ENCODE measurements around the gene IFNA5. TPM values are rescaled to one million over a fixed set of nuclear protein-coding genes. Genes with fewer than 3 reads are reported as not detected.
A peak's percentile ranks its signal among the peaks of the same experiment; 100 is the strongest.

IFNA5 gene
- total and polyA plus RNA-seq, 2 of the 13 experiments (the other 11 are each of a cell fraction or from before 2014, with no cell fraction given) = not detected

- Histone ChIP-seq H4K20me1 (ENCODE audit: insufficient read depth, low read length) (no peaks in the 10 kb centered on the region), H3K9ac (ENCODE audit: insufficient read depth, low read depth, low read length) (no peak overlapping the region), H3K27ac (ENCODE audit: extremely low read length, insufficient read depth, low read length) (no peak overlapping the region), H3K36me3 (replicated peaks in 1 of 2; ENCODE audit: control insufficient read depth in 1 of 2, insufficient read depth in 2 of 2, low read length in 2 of 2) (no peaks in the 10 kb centered on the region), H3K4me2 (ENCODE audit: low read depth, low read length) (no peak overlapping the region), H2AFZ (ENCODE audit: low read length) (no peak overlapping the region), H3K9me3 (ENCODE audit: low read length) (no peaks in the 10 kb centered on the region), H3K27me3 (ENCODE audit: control insufficient read depth in 1 of 2, insufficient read depth in 2 of 2, low read length in 2 of 2) (no peaks in the 10 kb centered on the region), H3K4me1 (ENCODE audit: insufficient read depth, low read length) (no peaks in the 10 kb centered on the region), H3K4me3 (replicated peaks in 1 of 3; ENCODE audit: insufficient read depth in 1 of 3, low read depth in 2 of 3, low read length in 3 of 3) (no peak overlapping the region), H3K79me2 (ENCODE audit: insufficient read depth, low read length) (no peaks in the 10 kb centered on the region)
- POLR2A ChIA-PET = no interaction called here
- no TSS peak for BruUV-seq (replicated peaks)
- TF ChIP-seq CENPBD1 (CRISPR knock-in tag; IDR thresholded peaks at IDR 0.05; ENCODE audit: borderline replicate concordance, low read depth) = no peak
- TF ChIP-seq ZNF296 (CRISPR knock-in tag; conservative IDR thresholded peaks at IDR 0.05) = no peak
- peak; percentile 99 for TF ChIP-seq MNT (IDR thresholded peaks at IDR 0.05)
- no peak for DNase-seq (ENCODE audit: low spot score)
- CTCF ChIA-PET (ENCODE audit: low intra/inter-chr PET ratio, low total read pairs) = no interaction called here
- ATAC-seq = no peak
- intact Hi-C loops (cut with micrococcal nuclease; ENCODE audit: unreplicated experiment) = no loop called here
- in situ Hi-C loops (cut with HindIII; ENCODE audit: extremely low pct_ligation_motif_present, low pct_unique_long_range_greater_than_20kb) = no loop called here
- 11% methylated on average over 5 of the region's 5 CpGs for WGBS (ENCODE audit: low lambda C conversion rate)
- FAIRE-seq = no peak
Observed at GRCh38 chr9:21286099-21286498, 19.0 kb downstream of the IFNA5 start.

GRCh38 chr9:21281275-21281674, 23.8 kb downstream of the IFNA5 start:
- no peak overlapping the region for H3K27ac ChIP-seq (ENCODE audit: extremely low read length, insufficient read depth, low read length)
- no peaks in the 10 kb centered on the region for H3K4me1 ChIP-seq (ENCODE audit: insufficient read depth, low read length)
- H2AFZ ChIP-seq (ENCODE audit: low read length) = no peak overlapping the region
- DNase-seq (ENCODE audit: low spot score) (no peak), ATAC-seq (no peak), FAIRE-seq (no peak)
- no peaks in the 10 kb centered on the region for H3K36me3 ChIP-seq (replicated peaks in 1 of 2; ENCODE audit: control insufficient read depth in 1 of 2, insufficient read depth in 2 of 2, low read length in 2 of 2)
- H3K27me3 ChIP-seq (ENCODE audit: control insufficient read depth in 1 of 2, insufficient read depth in 2 of 2, low read length in 2 of 2) = no peaks in the 10 kb centered on the region
- no peaks in the 10 kb centered on the region for H3K9me3 ChIP-seq (ENCODE audit: low read length)
- H4K20me1 ChIP-seq (ENCODE audit: insufficient read depth, low read length) = no peaks in the 10 kb centered on the region
- H3K9ac ChIP-seq (ENCODE audit: insufficient read depth, low read depth, low read length) = no peak overlapping the region
- ChIA-PET POLR2A (no interaction called here), CTCF (ENCODE audit: low intra/inter-chr PET ratio, low total read pairs) (no interaction called here)
- no TSS peak for BruUV-seq (replicated peaks)
- no peak overlapping the region for H3K4me2 ChIP-seq (ENCODE audit: low read depth, low read length)
- no peak for TF ChIP-seq ZNF703 (CRISPR knock-in tag; IDR thresholded peaks at IDR 0.05; ENCODE audit: borderline replicate concordance)
- TF ChIP-seq BCL3 (CRISPR knock-in tag; IDR thresholded peaks at IDR 0.05) = no peak
- TF ChIP-seq TFDP1 (CRISPR knock-in tag; IDR thresholded peaks at IDR 0.05; ENCODE audit: borderline replicate concordance) = no peak
- no peak for TF ChIP-seq ZNF782 (CRISPR knock-in tag; IDR thresholded peaks at IDR 0.05; ENCODE audit: borderline replicate concordance)
- TF ChIP-seq ARID4A (CRISPR knock-in tag; IDR thresholded peaks at IDR 0.05; ENCODE audit: borderline replicate concordance) = no peak
- no peak overlapping the region for H3K4me3 ChIP-seq (replicated peaks in 1 of 3; ENCODE audit: insufficient read depth in 1 of 3, low read depth in 2 of 3, low read length in 3 of 3)
- in situ Hi-C loops (cut with HindIII; ENCODE audit: extremely low pct_ligation_motif_present, low pct_unique_long_range_greater_than_20kb) = no loop called here
- intact Hi-C loops (cut with micrococcal nuclease; ENCODE audit: unreplicated experiment) = no loop called here
- no peaks in the 10 kb centered on the region for H3K79me2 ChIP-seq (ENCODE audit: insufficient read depth, low read length)
- WGBS (ENCODE audit: low lambda C conversion rate) = 0% methylated on average over 2 of the region's 2 CpGs

Measured in HepG2 (cell line).